ENCODE measurements around the gene SLC12A2. TPM values are rescaled to one million over a fixed set of nuclear protein-coding genes. Genes with fewer than 3 reads are reported as not detected.

The SLC12A2 gene
- total RNA-seq, 4 donors from 2014 or later = 139 to 255 (median 172) TPM

DNA sequence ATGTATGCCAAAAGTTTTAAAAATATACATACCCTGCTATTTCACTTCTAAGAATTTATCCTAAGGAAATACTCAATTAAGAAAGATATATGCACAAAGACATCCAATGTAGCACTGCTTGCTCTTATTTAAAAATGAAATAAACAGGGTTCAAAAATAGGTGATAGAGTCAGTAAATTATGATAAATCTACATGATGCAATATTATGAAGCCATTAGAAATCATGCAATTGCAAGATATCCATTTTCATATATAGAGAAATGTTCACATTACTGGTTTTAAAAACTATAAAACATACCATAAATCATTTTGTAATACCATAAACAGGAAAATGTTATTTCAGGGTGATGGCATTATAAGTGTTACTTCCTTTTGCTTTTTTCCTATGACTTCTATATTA lies 8.6 kb upstream of the SLC12A2 start:
- H3K4me3 ChIP-seq = no peak overlapping the region
- no peak overlapping the region for H3K27ac ChIP-seq
- H3K36me3 ChIP-seq = no peaks in the 10 kb centered on the region
- no peaks in the 10 kb centered on the region for H3K9me3 ChIP-seq
- DNase-seq = no peak
- peaks cover 0 to 6% (median 0%) of the 10 kb centered on the region in 4 donors for H3K4me1 ChIP-seq
- TF ChIP-seq, protein P1, sequence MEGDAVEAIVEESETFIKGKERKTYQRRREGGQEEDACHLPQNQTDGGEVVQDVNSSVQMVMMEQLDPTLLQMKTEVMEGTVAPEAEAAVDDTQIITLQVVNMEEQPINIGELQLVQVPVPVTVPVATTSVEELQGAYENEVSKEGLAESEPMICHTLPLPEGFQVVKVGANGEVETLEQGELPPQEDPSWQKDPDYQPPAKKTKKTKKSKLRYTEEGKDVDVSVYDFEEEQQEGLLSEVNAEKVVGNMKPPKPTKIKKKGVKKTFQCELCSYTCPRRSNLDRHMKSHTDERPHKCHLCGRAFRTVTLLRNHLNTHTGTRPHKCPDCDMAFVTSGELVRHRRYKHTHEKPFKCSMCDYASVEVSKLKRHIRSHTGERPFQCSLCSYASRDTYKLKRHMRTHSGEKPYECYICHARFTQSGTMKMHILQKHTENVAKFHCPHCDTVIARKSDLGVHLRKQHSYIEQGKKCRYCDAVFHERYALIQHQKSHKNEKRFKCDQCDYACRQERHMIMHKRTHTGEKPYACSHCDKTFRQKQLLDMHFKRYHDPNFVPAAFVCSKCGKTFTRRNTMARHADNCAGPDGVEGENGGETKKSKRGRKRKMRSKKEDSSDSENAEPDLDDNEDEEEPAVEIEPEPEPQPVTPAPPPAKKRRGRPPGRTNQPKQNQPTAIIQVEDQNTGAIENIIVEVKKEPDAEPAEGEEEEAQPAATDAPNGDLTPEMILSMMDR (IDR thresholded peaks at IDR 0.05) = no peak
- TF ChIP-seq POLR2A (IDR thresholded peaks at IDR 0.05) = no peak
- no peaks in the 10 kb centered on the region for H3K27me3 ChIP-seq

DNA sequence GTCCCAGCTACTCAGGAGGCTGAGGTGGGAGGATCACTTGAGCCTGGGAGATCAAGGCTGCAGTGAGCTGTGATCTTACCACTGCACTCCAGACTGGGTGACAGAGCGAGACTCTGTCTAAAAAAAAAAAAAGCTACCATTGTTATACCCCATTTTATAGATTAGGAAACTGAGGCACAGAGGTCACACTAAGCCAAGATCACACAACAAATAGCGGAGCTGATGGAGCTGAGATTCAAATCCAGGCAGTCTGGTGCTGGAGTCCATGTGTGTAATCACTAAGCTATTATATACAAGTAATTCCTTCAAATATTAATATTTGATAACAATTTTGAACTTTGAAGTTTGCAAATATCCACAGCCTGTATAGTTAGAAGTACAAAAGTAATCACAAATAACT lies 6.0 kb upstream of the SLC12A2 start:
- no peak overlapping the region for H3K27ac ChIP-seq
- H3K4me3 ChIP-seq = no peak overlapping the region
- DNase-seq = no peak
- TF ChIP-seq, protein P1 (IDR thresholded peaks at IDR 0.05) = no peak
- TF ChIP-seq POLR2A (IDR thresholded peaks at IDR 0.05) = no peak
- H3K36me3 ChIP-seq = no peaks in the 10 kb centered on the region
- no peaks in the 10 kb centered on the region for H3K9me3 ChIP-seq
- H3K27me3 ChIP-seq = no peaks in the 10 kb centered on the region
- H3K4me1 ChIP-seq = peaks cover 0 to 25% (median 0%) of the 10 kb centered on the region in 4 donors

DNA sequence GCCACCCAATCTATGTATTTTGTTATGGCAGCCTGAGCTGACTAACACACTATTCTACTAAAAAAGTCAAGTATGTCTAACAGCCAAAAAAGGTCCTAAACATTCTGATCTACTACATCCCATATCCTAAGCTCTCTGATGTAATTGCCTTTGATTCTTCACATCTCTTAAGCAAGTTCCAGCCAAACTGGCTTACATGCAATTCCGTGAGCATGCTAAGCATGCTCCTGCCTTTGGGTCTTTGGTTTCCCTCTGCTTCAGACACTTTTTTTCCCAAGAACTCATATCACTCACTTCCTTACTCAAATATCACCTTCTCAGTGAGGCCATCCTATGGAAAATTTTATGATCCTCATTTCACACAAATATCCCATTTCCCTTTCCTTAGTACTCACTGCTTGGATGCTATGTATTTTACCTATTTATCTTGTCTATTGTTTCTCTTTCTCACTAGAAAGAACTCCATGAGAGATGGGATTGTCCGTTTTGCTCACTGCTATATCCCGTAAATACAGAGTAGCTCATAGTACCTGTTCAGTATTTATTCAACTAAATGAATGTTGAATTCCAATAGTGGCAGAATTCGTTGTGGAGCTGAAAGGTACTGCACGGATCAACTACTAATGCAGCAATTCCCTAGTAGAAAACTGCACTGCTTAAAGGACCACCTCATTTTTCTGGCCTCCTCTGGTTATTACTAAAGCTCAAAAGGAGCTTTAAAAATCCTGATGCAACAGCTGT lies 2.3 kb upstream of the SLC12A2 start:
- no peak for TF ChIP-seq POLR2A (IDR thresholded peaks at IDR 0.05)
- TF ChIP-seq, protein P1 (IDR thresholded peaks at IDR 0.05) = peak in 4 of 6 experiments; percentile 14 to 54 (median 48)
- H3K4me3 ChIP-seq = peak overlapping the region in 3 of 4 donors; percentile 80 to 85 (median 82)
- no peak for DNase-seq
- no peaks in the 10 kb centered on the region for H3K36me3 ChIP-seq
- no peaks in the 10 kb centered on the region for H3K9me3 ChIP-seq
- H3K27ac ChIP-seq = peak overlapping the region in 2 of 4 donors; percentile 33 to 94
- H3K27me3 ChIP-seq = no peaks in the 10 kb centered on the region
- H3K4me1 ChIP-seq = peaks cover 0 to 29% (median 0%) of the 10 kb centered on the region in 4 donors

DNA sequence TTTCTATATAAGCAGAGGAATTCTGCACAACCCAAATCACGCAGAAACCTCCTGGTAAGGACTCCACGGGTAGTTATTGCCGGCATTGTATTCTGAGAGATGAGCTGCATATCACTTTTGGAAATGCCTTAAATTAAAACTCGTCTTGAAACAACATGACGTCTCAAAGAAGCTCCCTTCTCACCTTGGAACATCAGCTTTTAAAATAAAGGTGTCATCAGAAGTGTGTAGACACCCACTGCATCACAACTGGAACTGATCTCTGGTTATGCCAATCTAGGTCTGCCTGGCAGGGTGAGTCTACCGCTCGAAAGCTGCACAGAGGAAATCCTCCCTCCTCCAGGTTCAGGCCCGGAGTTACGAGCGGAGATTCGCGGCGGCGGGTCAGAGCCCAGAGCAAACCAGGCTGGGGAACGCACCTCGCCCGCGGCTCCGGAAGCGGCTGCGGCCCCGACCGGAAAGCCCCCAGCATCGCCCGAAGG lies 974 bp upstream of the SLC12A2 start:
- Histone ChIP-seq H3K4me1 (peaks cover 0 to 33% (median 0%) of the 10 kb centered on the region in 4 donors), H3K4me3 (peak overlapping the region; percentile 80 to 92 (median 84)), H3K36me3 (no peaks in the 10 kb centered on the region), H3K27ac (peak overlapping the region; percentile 84 to 99 (median 94)), H3K27me3 (no peaks in the 10 kb centered on the region), H3K9me3 (no peaks in the 10 kb centered on the region)
- TF ChIP-seq, protein P1 (IDR thresholded peaks at IDR 0.05) = no peak
- TF ChIP-seq POLR2A (IDR thresholded peaks at IDR 0.05) = peak in 1 of 2 donors; percentile 29
- DNase-seq = no peak

DNA sequence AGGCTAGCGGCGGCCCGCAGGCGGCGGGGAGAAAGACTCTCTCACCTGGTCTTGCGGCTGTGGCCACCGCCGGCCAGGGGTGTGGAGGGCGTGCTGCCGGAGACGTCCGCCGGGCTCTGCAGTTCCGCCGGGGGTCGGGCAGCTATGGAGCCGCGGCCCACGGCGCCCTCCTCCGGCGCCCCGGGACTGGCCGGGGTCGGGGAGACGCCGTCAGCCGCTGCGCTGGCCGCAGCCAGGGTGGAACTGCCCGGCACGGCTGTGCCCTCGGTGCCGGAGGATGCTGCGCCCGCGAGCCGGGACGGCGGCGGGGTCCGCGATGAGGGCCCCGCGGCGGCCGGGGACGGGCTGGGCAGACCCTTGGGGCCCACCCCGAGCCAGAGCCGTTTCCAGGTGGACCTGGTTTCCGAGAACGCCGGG lies 253 bp downstream of the SLC12A2 start:
- Histone ChIP-seq H3K4me3 (peak overlapping the region; percentile 80 to 92 (median 84)), H3K9me3 (no peaks in the 10 kb centered on the region), H3K27me3 (no peaks in the 10 kb centered on the region), H3K4me1 (peaks cover 0 to 36% (median 0%) of the 10 kb centered on the region in 4 donors), H3K36me3 (no peaks in the 10 kb centered on the region), H3K27ac (peak overlapping the region; percentile 84 to 99 (median 94))
- TF ChIP-seq, protein P1 (IDR thresholded peaks at IDR 0.05) = peak in 5 of 6 experiments; percentile 0 to 46 (median 38)
- TF ChIP-seq POLR2A (IDR thresholded peaks at IDR 0.05) = no peak
- no peak for DNase-seq
